GM18499 (cell line): ENCODE measurements around the gene SPEN.
A peak's percentile ranks its signal among the peaks of the same experiment; 100 is the strongest.

ENCODE experiments used
- ATAC-seq: cut with Tn5 transposase; IDR thresholded peaks from one replicate; pipeline ENCODE4 v1.9.1; 2021; ENCODE audit warnings: moderate number of reproducible peaks; ENCODE audit not compliant: insufficient read depth, unreplicated experiment

The SPEN gene

DNA sequence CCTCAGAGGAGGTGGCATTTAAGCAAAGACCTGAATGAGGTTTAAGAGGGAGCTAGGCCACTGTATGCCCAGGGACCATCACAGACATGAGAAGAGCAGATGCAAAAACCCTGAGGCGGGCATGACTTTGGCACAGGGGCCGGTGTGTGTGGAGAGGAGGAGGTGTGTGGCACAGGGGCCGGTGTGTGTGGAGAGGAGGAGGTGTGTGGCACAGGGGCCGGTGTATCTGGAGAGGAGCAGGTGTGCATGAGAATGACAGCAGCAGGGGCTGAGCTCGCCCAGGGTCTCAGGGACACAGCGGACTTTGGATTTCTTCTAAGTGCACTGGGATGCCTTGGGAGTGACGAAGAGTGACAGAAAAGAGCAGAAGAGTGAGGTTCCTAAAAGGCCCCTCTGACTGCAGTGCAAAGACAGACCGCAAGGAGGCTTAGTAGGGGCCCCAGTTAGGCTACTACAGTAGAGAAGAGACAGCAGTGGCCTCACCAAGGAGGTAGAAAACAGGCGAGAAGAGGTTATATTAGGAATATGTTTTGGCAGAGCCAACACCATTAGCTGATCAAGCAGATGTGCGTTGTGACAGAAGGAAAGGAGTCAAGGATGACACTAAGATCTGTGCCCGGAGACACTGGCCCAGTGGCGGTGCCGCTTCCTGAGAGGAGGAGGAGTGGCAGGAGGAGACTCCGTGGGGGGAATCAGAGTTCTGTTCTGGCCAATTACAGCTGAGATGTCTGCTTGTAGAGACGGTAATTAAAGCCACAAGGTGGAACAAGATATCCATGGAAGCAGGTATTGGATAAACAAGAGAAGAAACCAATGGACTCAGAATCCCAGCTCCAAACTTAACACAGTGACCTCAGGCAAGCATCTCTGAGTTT lies 110.0 kb downstream of the SPEN start:
- ATAC-seq = no peak

DNA sequence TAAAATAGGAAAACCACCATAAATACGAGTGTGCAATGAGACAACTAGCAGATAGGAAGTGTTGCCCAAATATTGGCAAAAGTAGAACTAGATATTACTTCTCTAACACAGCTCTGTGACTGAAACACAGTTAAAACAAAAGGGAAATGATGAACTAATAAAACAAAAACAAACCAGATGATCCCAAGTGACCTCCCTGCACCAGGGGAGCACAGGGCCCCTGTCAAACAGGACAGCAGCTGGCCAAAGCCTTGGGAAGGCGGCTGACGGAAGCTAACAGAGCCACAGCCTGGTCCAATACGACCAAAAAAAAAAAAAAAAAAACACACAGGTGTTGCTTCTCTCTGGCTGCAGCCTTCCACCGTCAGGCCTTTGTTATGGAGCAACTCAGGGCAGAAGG lies 110.6 kb downstream of the SPEN start:
- no peak for ATAC-seq

DNA sequence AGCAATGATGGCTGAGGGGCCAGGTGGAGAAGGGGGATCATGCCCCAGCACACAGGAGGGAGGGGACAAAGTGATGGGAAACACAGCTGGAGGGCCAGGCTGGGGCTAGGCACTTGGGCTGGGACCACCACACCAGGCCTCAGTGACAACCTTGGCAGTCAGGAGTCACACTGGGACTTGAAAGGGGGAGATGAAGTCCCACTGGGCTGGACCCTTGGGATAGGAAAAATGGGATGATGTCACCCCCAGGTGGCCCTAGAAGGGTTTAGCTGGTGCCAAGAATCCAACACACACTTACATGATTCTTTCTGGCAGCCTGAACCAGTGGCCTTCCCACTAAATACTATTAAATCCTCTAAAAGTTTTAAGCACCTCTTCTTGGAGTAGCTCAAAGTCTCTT lies 111.3 kb downstream of the SPEN start:
- no peak for ATAC-seq

DNA sequence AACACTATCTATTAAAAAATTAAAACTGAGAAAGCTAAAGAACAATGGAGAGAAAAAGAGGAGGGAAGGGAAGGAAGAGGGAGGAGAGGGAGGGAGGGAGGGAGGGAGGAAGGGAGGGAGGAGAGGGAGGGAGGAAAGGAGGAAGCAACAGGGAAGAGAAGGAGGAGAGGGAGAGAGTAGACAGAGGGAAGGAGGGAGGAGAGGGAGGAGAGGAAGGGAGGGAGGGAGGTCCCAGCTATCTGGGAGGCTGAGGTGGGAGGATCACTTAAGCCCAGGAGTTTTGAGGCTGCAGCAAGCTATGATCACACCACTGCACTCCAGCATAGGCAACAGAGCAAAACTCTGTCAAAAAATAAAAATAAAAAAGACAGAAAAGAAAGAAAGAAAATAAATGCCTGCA lies 111.9 kb downstream of the SPEN start:
- ATAC-seq = no peak

DNA sequence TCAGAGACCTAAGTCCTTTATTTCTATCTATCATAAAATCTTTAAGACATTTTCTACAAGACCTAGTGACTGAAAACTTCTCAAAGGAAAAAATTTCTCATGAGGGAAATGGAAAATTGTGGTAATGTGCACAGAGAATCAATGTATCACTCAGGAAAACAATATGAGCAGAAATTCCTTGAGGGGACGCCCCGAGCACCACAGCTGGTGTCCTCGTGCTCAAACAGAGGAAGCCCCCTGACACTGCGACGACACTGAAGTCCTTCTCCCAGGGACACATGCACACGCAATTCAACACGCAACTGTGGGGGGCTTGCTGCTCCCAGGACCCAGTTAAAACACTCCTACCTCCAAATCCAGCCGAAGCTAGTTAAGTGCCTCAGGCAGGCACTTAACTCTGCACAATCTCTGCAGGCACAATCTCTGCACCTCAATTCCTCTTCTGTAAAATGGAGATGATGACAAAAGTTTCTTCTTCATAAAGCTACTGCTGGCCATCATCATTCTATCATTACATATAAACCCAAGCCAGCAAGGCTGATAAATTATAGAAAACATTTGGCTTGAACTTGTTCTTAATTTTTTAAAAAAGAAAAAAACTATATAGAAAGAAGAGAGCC lies 112.4 kb downstream of the SPEN start:
- no peak for ATAC-seq

DNA sequence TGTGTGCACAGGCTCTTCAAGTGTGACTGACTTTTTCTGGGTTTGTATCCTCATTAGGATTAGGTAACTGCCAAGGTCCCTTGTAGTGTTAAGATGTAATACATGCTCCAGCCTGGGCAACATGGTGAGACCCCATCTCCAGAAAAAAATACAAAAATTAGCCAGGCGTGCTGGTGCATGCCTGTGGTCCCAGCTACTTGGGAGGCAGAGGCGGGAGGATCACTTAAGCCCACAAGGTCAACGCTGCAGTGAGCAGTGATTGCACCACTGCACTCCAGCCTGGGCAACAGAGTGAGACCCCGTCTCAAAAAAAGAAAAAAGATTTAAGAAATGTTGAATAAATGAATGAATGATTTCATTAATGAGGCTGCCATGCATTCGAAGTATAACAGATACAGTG lies 113.3 kb downstream of the SPEN start:
- no peak for ATAC-seq

DNA sequence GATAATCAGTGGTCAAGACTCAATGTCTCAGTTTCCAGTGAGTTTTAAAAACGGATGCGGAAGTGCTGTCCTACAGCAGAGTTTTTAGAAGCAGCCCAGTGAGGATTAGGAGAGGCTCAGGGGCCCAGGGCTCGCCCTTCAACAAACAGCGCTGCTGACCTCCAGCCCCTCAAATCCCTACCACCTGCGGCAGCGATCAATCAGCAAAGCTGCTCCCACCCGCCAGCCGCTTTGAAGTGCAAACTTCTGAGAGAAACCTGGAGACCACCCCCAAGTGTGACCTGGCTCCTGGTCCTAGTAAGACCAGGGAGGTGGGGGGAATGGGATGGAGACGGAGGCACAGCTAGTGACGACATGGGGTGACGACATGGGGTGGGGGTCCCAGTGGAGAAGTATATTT lies 114.0 kb downstream of the SPEN start:
- no peak for ATAC-seq

DNA sequence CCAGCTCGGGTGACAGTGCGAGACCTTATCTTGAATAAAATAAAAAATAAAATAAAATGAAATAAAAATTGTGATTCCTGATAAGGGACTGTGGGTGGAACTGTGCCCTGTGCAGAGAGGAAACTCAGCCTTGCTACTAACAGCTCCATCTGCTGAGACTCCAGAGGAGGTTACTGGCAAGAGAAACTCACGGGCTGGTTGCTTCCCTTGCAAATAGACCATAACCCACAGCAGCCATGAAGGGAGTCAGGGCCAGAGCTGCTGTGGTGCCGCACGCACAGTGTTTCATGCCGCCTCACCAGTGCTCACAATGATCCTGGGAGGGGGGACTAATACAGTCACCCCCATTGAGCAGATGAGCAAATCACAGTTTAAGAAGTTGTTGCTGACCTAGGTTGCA lies 114.7 kb downstream of the SPEN start:
- no peak for ATAC-seq

DNA sequence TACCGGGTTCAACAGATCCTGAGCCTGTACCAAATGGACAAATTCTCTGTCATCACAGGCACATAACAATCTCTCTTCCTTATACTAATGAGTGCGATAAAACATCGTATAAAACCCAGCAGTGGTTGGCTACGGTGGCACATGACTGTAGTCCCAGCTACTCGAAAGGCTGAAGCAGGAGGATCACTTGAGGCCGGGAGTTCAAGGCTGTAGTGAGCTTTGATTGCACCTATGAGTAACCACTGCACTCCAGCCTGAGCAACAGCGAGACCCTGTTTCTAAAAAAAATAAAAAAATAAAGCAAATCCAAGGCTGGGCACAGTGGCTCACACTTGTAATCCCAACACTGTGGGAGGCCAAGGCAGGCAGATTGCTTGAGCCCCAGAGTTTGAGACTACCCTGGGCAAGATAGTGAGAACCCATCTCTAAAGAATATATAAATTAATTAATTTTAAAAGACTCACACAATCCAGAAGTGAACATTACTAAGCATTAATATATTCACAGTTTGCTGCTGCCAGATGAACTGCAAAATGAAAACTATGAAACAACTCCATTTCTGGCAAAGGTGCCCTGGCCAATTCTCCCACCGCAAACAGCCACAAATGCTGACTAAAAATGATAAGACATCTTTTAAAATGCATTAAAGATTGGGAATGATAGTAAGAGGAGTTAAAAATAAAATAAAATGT lies 115.3 kb downstream of the SPEN start:
- no peak for ATAC-seq

DNA sequence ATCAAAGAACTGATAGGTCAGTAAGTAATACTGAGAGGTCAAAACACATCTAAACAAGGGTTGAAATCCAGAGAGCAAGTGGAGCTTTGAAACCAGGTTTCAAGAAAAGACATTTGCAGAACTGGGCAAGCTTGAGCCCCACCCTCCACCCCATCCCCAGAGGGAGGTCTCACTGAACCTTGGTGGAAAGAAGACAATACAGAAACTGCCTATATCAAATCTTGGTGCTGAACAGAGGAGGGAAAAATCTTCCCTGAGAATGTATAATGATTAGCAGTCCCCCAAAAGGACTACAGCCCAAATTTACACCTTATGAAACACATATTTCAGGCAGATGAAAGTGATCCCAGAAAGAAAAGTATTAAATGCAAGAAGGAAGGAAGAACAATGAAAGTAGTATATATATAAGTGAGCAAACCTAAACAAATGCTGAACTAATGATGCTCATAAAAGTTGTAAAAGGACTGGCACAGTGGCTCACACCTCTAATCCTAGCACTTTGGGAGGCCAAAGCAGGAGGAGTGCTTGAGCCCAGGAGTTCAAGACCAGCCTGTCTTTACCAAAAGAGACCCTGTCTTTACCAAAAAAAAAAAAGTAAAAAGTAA lies 116.0 kb downstream of the SPEN start:
- ATAC-seq = no peak

DNA sequence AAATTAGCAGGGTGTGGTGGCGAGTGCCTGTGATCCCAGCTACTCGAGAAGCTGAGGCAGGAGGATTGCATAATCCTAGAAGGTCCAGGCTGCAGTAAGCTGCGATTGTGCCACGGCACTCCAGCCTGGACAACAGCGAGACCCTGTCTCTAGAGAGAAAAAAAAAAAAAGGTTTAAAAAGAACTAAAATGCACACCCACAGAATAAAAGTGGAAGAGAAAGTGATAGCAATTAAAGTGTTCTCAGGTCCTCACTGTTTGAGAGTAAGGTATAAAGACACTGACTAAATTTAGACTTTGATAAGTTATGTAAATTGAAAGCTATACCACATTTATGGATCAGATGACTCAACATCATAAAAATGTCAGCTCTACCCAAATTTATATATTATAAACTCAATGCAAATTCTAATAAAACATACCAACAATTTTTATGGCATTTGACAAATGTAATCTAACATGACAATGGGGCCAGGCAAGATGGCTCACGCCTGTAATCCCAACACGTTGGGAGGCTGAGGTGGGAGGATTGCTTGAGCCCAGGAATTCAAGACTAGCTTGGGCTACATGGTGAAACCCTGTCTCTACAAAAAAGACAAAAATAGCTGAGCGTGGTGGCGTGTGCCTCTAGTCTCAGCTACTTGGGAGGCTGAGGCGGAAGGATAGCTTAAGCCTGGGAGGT lies 116.6 kb downstream of the SPEN start:
- ATAC-seq = no peak

DNA sequence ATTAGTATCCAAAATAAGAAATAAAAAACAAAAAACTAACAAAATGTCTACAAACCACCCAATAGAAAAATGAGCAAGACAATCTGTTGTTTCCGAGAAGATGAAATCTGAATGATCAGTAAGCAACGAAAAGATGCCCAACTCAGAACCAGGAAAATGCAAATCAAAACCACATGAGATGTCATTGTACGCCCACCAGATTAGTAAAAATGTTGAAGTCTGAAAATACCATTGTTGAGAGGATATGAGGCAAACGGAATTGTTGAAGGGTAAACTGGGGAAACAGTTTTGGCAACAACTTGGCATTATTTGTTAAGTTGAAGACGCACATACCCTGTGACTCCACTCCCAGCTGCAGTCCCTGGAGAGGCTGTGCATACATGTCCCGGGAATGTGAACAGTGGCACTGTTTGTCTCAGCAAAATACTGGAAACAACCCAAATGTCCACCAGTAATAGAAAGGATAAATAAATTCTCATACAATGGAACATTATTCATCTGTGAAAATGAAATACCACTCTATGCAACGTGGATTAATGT lies 117.8 kb downstream of the SPEN start:
- ATAC-seq = no peak

DNA sequence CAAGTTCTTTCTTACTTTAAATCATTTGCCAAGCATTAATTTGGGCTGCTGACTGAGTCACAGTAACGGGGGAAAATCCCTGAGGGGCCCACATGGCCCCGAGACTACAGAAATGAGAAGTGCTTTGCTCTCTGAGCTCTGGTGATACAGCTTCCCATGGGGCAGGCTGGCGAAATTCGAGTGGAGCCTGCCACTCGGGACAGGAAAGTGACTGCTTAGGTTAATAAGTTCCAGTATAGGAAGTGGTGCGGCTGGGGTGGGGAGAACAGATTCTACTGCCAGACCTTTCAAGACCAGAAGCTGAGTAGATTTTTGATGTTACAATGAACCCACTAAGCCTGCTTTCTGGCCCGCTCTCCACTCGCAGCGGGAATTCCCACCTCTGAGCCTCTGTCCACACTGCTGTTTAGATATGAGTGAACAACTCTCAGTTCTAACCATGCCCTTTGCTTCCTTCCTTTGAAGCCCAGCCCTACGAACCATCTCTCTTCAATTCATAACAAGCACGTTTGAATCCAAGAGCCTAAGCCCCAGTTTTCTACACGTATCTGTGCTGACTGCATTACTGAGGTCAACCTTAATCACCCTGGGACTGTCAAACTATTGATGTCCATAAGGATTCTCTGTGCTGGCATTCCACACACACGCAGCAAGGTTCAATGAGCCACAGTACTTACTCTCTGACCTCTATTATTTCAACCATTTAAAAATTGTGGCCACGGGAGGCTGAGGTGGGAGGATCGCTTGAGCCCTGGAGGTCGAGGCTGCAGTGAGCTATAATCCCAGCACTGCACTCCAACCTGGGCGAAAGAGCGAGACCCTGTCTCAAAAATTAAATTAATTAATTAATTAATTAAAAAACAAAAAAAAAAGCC lies 118.8 kb downstream of the SPEN start:
- peak; percentile 55 for ATAC-seq

DNA sequence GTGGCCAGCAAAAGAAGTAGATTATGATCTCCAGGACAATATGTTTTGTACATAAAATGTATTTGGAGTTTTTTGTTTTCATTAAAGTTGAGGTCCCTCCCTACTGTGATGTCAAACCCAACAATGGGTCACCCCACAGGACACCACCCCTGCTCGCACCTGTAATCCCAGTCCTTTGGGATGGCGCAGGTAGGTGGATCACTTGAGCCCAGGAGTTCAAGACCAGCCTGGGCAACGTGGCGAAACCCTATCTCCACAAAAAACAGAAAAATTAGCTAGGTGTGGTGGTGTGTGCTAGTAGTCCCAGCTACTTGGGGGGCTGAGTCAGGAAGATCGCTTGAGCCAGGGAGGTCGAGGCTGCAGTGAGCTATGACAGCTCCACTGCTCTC lies 119.4 kb downstream of the SPEN start:
- ATAC-seq = no peak

DNA sequence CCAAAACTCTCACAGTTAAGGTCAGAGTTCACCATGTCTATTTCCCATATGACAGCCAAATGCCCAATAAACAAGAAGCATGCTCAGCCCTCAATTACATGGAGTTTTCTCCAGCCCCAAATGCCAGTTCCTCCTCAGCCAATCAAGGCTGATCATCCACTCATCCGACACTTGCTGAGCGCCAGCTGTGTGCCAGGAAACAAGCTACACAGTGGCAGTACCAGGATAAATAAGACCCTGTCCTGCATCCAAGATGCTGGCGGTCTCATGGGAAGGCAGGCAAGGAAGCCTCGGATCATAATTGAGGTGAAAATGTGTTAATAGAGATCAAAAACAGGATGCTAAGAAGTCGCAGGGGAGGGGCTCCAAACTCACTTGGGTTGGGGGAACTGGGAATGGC lies 120.7 kb downstream of the SPEN start:
- no peak for ATAC-seq

DNA sequence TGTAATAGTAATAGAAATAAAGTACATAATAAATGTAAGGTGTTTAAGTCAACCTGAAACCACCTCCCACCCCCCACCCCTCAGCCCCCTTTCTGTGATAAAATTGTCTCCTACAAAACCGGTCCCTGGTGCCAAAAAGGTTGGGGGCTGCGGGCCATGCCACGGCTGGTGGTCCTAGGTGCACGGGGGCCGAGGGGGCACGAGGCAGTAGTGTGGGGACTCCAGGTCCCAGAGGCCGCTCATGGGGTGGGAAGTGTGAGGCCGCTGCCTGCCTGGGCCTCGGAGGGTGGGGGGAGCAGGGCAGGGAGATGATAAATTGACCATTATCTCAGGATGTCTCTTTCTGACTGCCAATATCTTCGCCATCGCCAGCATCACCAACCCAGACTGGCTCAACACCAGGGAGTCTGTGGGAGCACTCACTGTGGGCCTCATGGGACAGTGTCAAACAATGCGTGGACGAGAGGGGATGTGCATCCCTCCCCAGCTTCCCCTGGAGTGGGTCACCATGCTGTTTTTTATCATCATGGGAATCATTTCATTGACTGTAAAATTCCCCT lies 121.9 kb downstream of the SPEN start:
- no peak for ATAC-seq

DNA sequence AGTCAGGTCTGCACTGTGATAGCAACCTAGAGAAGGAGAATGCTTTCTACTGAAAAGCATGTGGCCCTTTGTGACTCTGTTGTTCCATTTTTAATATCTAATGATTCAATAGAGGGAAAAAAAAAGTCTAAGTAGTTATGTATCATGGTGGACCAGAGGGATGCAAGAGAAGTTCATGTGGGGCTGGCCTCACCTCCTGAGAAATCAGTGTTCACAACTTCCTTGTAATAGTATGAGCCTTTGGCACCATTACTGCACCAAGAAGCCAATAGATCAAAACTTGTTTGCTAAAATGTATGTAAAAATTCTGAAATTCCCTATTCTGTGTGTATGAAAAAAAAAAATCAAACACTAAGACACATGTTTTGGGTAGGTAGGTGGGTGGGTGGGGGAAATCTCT lies 123.4 kb downstream of the SPEN start:
- no peak for ATAC-seq

DNA sequence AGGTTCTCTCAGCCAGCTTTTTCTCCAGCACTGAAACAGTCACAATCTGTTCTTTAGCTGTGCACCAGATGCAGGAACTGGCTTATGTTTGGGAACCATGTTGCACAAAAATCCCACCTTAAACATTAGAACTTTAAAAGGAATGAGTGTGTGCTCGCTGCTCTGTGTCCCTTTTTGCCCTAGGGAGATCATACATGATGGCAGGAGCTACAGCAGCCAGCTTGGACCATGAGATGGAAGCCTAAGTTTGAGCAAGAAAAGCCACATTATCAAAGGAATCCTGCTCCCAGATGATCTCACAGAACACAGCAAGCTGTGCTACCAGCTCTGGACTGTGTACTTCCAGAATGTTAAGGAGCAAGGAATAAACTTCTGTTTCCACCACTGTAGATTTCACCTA lies 124.9 kb downstream of the SPEN start:
- ATAC-seq = no peak

DNA sequence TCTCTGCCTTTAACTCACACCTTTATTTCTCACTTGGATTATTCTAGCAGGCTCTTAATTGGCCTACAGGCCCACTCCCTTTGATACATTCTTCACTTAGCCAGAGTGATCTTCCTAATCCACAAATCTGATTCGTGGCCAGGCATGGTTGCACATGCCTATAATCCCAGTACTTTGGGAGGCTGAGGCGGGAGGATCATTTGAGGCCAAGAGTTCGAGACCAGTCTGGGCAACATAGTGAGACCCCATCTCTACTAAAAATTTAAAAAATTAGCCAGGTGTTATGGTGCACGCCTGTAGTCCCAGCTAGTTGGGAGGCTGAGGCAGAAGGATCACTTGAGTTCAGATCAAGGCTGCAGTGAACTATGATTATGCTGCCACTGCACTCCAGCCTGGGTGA lies 126.3 kb downstream of the SPEN start:
- ATAC-seq = no peak
